Sigmoid colon (tissue), 3 donors: ENCODE data around the gene QSOX1.

ENCODE experiments used
- CTCF ChIP-seq, 4 experiments: fragments of 450-650 bp in 3 of 4; fragments of 200-600 bp in 1 of 4; IDR thresholded peaks; one replicate each; pipeline ENCODE4 v1.5.1; 2016 to 2019; ENCODE audit warnings: antibody characterized with exemption in 4 of 4, mild to moderate bottlenecking in 3 of 4, moderate library complexity in 2 of 4
- POLR2A ChIP-seq, 2 donors: fragments of 450-650 bp; IDR thresholded peaks; one replicate each; pipeline ENCODE4 v1.6.1; 2016; ENCODE audit warnings: antibody characterized with exemption in 2 of 2, mild to moderate bottlenecking in 2 of 2, moderate library complexity in 2 of 2

- no peak for TF ChIP-seq CTCF (IDR thresholded peaks at IDR 0.05)
- no peak for TF ChIP-seq POLR2A (IDR thresholded peaks at IDR 0.05)
Measured at GRCh38 chr1:180208264-180208663, 53.6 kb downstream of the QSOX1 start.
